ENCODE data around the gene TTC16. TPM values are rescaled to one million over a fixed set of nuclear protein-coding genes. Genes with fewer than 3 reads are reported as not detected.

TTC16 gene
- polyA plus RNA-seq, 1 donor from 2014 or later = 0.11 TPM

DNA sequence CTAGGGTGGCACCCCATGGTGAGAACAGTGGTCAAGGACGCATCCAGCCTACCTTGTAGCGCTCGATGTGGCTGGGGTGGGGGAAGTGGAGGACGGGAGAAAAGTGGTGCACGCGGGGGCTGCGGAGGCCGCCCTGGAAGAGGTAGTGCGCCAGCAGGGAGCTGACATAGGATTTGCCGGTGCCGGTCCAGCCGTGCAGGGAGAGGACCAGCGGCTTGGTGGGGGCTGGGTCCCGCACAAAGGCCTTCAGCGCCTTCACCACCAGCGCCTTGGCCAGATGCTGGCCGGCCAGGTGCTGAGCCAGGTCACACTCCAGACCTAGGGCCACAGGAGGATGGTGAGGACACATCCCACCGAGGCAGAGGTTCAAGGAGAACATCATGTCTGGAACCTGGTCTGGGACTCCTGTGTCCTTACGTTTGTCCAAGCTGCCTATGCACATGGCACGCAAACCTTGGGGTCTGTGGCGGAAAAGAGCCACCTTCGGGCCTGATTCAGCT lies 18.4 kb downstream of the TTC16 start:
- TF ChIP-seq POLR2AphosphoS5 (IDR thresholded peaks at IDR 0.05) (no peak), CTCF (IDR thresholded peaks at IDR 0.05; ENCODE audit: poor library complexity, severe bottlenecking) (no peak), TAF1 (IDR thresholded peaks at IDR 0.05; ENCODE audit: low read depth) (no peak), SMC3 (conservative IDR thresholded peaks at IDR 0.05; ENCODE audit: poor library complexity) (peak; percentile 88), MXI1 (conservative IDR thresholded peaks at IDR 0.05; ENCODE audit: poor library complexity, severe bottlenecking) (peak; percentile 61), EZH2 (IDR thresholded peaks at IDR 0.05; ENCODE audit: borderline replicate concordance, insufficient read depth, low read length, poor library complexity, severe bottlenecking) (no peak), RAD21 (conservative IDR thresholded peaks at IDR 0.05) (peak; percentile 92), EP300 (conservative IDR thresholded peaks at IDR 0.05; ENCODE audit: poor library complexity, severe bottlenecking) (no peak)
- TF ChIP-seq, protein P1, sequence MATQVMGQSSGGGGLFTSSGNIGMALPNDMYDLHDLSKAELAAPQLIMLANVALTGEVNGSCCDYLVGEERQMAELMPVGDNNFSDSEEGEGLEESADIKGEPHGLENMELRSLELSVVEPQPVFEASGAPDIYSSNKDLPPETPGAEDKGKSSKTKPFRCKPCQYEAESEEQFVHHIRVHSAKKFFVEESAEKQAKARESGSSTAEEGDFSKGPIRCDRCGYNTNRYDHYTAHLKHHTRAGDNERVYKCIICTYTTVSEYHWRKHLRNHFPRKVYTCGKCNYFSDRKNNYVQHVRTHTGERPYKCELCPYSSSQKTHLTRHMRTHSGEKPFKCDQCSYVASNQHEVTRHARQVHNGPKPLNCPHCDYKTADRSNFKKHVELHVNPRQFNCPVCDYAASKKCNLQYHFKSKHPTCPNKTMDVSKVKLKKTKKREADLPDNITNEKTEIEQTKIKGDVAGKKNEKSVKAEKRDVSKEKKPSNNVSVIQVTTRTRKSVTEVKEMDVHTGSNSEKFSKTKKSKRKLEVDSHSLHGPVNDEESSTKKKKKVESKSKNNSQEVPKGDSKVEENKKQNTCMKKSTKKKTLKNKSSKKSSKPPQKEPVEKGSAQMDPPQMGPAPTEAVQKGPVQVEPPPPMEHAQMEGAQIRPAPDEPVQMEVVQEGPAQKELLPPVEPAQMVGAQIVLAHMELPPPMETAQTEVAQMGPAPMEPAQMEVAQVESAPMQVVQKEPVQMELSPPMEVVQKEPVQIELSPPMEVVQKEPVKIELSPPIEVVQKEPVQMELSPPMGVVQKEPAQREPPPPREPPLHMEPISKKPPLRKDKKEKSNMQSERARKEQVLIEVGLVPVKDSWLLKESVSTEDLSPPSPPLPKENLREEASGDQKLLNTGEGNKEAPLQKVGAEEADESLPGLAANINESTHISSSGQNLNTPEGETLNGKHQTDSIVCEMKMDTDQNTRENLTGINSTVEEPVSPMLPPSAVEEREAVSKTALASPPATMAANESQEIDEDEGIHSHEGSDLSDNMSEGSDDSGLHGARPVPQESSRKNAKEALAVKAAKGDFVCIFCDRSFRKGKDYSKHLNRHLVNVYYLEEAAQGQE (IDR thresholded peaks at IDR 0.05; ENCODE audit: borderline replicate concordance) = no peak
- no peaks in the 10 kb centered on the region for H3K27me3 ChIP-seq (ENCODE audit: insufficient read depth, low read depth, low read length)
- H3K27ac ChIP-seq (ENCODE audit: low read length) = peak overlapping the region; percentile 97
- peaks cover 3% of the 10 kb centered on the region for H3K79me2 ChIP-seq (replicated peaks; ENCODE audit: insufficient read depth, low read length)
- no peaks in the 10 kb centered on the region for H3K36me3 ChIP-seq (ENCODE audit: insufficient read depth, low read length)
- peak overlapping the region; percentile 90 for H3K4me3 ChIP-seq (ENCODE audit: low read length)
- no peaks in the 10 kb centered on the region for H3F3A ChIP-seq (ENCODE audit: insufficient read depth, low read length, poor library complexity, severe bottlenecking)
- peak overlapping the region; percentile 59 for H2AFZ ChIP-seq (ENCODE audit: low read depth, low read length)
- H3K9me3 ChIP-seq (ENCODE audit: low read length) = no peaks in the 10 kb centered on the region
- peak overlapping the region; percentile 64 for H3K4me2 ChIP-seq (ENCODE audit: low read length)
- H3K9me2 ChIP-seq (ENCODE audit: insufficient read depth, low read length) = no peaks in the 10 kb centered on the region
- no peaks in the 10 kb centered on the region for H4K20me1 ChIP-seq (ENCODE audit: insufficient read depth)
- peak overlapping the region; percentile 95 for H3K9ac ChIP-seq (ENCODE audit: low read length)

- peak within 1 kb of the TSS; percentile 59 for H2AFZ ChIP-seq (ENCODE audit: low read depth, low read length)
- H3K4me3 ChIP-seq (ENCODE audit: low read length) = peak within 1 kb of the TSS; percentile 90
- H3K9ac ChIP-seq (ENCODE audit: low read length) = peak within 1 kb of the TSS; percentile 95
- no peaks in the 10 kb centered on the region for H3K27me3 ChIP-seq (ENCODE audit: insufficient read depth, low read depth, low read length)
- no peak for TF ChIP-seq TAF1 (IDR thresholded peaks at IDR 0.05; ENCODE audit: low read depth)
- TF ChIP-seq MXI1 (conservative IDR thresholded peaks at IDR 0.05; ENCODE audit: poor library complexity, severe bottlenecking) = peak; percentile 95
- TF ChIP-seq, protein P1 (IDR thresholded peaks at IDR 0.05; ENCODE audit: borderline replicate concordance) = peak; percentile 17
- TF ChIP-seq CTCF (IDR thresholded peaks at IDR 0.05; ENCODE audit: poor library complexity, severe bottlenecking) = peak; percentile 99
- TF ChIP-seq EP300 (conservative IDR thresholded peaks at IDR 0.05; ENCODE audit: poor library complexity, severe bottlenecking) = peak; percentile 92
- TF ChIP-seq SMC3 (conservative IDR thresholded peaks at IDR 0.05; ENCODE audit: poor library complexity) = peak; percentile 90
- no peak for TF ChIP-seq EZH2 (IDR thresholded peaks at IDR 0.05; ENCODE audit: borderline replicate concordance, insufficient read depth, low read length, poor library complexity, severe bottlenecking)
- TF ChIP-seq POLR2AphosphoS5 (IDR thresholded peaks at IDR 0.05) = peak; percentile 82
- peak; percentile 93 for TF ChIP-seq RAD21 (conservative IDR thresholded peaks at IDR 0.05)
- peak within 1 kb of the TSS; percentile 97 for H3K27ac ChIP-seq (ENCODE audit: low read length)
- H3K9me2 ChIP-seq (ENCODE audit: insufficient read depth, low read length) = no peaks in the 10 kb centered on the region
- no peaks in the 10 kb centered on the region for H3K9me3 ChIP-seq (ENCODE audit: low read length)
- no peaks in the 10 kb centered on the region for H3F3A ChIP-seq (ENCODE audit: insufficient read depth, low read length, poor library complexity, severe bottlenecking)
- H4K20me1 ChIP-seq (ENCODE audit: insufficient read depth) = no peaks in the 10 kb centered on the region
- H3K79me2 ChIP-seq (replicated peaks; ENCODE audit: insufficient read depth, low read length) = peaks cover 3% of the 10 kb centered on the region
- no peaks in the 10 kb centered on the region for H3K36me3 ChIP-seq (ENCODE audit: insufficient read depth, low read length)
- H3K4me2 ChIP-seq (ENCODE audit: low read length) = peak within 1 kb of the TSS; percentile 89
These were observed 19.1 kb downstream of the TTC16 start, which contains the start of gene TOR2A for GRCh38 chr9:127734747-127735529. TSS of gene TOR2A (minus strand) at chr9:127735294. CDS start at chr9:127735270, 24 bp downstream.

Measured in neural cell (in vitro differentiated cells).